HG03095 (cell line): ENCODE measurements around the gene EMC9.

Source experiments
- ATAC-seq: cut with Tn5 transposase; IDR thresholded peaks from one replicate; pipeline ENCODE4 v1.9.1; 2021; ENCODE audit warnings: moderate library complexity; ENCODE audit not compliant: unreplicated experiment

Gene EMC9

DNA sequence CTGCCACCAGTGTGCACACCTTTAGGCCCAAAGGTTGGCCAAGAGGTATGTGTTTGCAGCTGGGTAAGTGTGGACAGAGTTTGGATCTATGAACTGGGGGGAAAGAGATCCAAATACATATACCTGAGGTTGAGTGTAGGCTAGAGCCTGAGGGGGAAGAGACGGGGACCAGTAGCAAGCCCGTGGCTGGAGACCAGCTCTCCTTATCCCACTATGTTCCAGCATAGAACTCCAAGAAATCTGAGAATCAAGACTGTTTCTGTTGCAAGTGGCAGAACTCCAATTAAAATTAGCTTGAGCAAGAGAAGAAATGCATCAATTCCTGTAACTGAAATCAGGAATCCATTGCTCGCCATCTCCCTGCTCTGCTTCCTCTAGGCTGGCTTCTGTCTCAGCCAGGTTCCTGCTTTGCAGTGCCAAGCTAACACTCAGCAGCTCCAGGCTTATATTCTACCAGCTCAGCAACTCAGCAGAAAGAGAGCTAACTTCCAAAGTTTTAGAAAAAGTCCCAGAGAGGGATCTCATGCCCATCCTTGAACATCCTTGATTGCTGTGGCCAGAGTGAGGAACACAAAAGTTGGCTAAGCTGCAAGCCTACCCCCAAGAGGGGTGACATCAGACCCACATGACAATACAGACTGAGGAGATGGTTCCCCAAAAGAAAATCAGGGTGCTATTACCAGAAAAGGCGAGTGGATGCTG is 48.7 kb downstream of the EMC9 start:
- no peak for ATAC-seq

DNA sequence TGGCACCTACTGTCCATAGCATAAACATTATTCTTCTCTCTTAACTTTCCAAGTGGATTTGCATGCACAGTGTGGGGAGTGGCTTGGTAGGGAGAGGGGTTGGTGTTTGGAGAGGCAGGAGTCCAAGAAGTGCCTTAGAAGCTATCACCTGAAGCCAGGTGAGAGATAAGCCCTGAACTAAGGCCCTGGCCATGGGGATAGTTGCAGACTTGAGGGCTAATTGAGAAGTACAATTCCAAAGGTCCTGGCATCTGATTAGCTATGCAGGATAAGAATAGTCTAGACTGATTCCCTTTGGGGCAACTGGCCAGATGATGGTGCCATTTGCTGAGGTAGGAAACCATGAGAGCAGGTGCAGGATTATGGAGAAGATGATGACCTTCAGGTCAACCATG is 49.3 kb downstream of the EMC9 start:
- no peak for ATAC-seq

DNA sequence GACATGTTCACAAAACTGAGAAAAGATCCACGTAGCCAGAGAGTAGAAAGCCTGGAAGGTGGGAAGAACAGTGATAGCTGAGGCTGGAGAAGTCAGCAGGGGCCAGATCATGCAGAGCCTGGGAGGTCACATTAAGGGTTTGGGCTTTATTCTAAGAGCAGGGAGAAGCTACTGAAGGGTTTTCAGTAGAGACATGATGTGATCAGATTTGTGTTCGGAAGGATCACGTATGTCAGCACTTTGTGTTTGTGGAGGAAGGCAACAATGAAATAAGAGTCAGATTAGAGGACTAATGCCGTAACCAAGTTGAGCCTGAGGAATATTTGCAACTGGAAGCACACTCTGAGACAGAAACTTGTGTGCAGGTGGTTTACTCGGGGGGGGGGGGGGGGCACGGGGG is 51.5 kb downstream of the EMC9 start:
- ATAC-seq = no peak
